Psoas muscle (tissue), 8 donors: ENCODE measurements around the gene CD79A. TPM values are rescaled to one million over a fixed set of nuclear protein-coding genes. Genes with fewer than 3 reads are reported as not detected.

Experiments
- ATAC-seq, 4 donors: fragments of 200-7000 bp; cut with Tn5 transposase; one replicate each; pipeline ENCODE4 v1.9.1; 2020; ENCODE audit warnings: moderate library complexity in 3 of 4, mild to moderate bottlenecking in 2 of 4
- DNase-seq, 2 donors: peaks; one replicate each; pipeline ENCODE4 v3.0.0-alpha.2; 2020
- H3K27ac ChIP-seq: fragments of 200-600 bp; one replicate; pipeline ENCODE4 v1.8.0; 2022
- H3K27me3 ChIP-seq, 3 donors: fragments of 200-600 bp in 1 of 3; one replicate each; pipeline versions ENCODE4 v1.6.1 to v1.8.0; 2013 to 2022; ENCODE audit warnings: low read length in 2 of 3, mild to moderate bottlenecking in 2 of 3, moderate library complexity in 1 of 3; ENCODE audit not compliant: insufficient read depth in 3 of 3
- H3K36me3 ChIP-seq, 2 donors: fragments of 200-600 bp in 1 of 2; one replicate each; pipeline versions ENCODE4 v1.6.1 to v1.8.0; 2013 to 2022; ENCODE audit warnings: low read depth in 1 of 2, mild to moderate bottlenecking in 1 of 2, moderate library complexity in 1 of 2; ENCODE audit not compliant: insufficient read depth in 1 of 2
- H3K4me1 ChIP-seq: fragments of 200-600 bp; one replicate; pipeline ENCODE4 v1.8.0; 2022
- H3K4me3 ChIP-seq: fragments of 200-600 bp; one replicate; pipeline ENCODE4 v1.8.0; 2022; ENCODE audit warnings: mild to moderate bottlenecking
- H3K9me3 ChIP-seq: fragments of 200-600 bp; one replicate; pipeline ENCODE4 v1.8.0; 2022
- WGBS, 3 donors: extraction: QIAGEN DNeasy Blood & Tissue Kit; methylation state at CpG; one replicate each; pipeline versions ENCODE4 v1.1.6 to v1.1.7; 2013; 5-methylcytosine and 5-hydroxymethylcytosine counted together
- intact Hi-C, 2 donors: fragments of 100-400 bp; cut with DNase I; formaldehyde crosslinking; loops; one replicate each; pipeline versions ENCODE4 v1.11.0 to v1.14.2; 2022
- polyA plus RNA-seq, 3 donors: library from polyadenylated mRNA; stranded (reverse); fragments of 200-250 nt; gene quantifications; one replicate each; pipeline ENCODE4 v1.2.3, GENCODE V29; 2013
- total RNA-seq, 4 donors: library from RNA; stranded (reverse); fragmentation: NEBNext Ultra II Directional in 2 of 4; extraction: Animal tissue kit (Norgen Biotek cat#: 25700) in 2 of 4; gene quantifications; one replicate each; pipeline versions ENCODE4 v1.2.1 to v1.2.4, GENCODE V29; 2021 to 2023
- TF ChIP-seq, protein P1 (sequence below): fragments of 200-600 bp; IDR thresholded peaks from one replicate; pipeline ENCODE4 v1.8.0; 2022; ENCODE audit warnings: antibody characterized with exemption
- donor health status: healthy with polysubstance abuse.
- donor health status: DM: no; HTN: no; CAD: no; lungs with moderate emphysema.
- donor health status: Bipolar disorder and iron deficiency.
- donor health status: healthy.
- donor health status: DM: yes; HTN: yes; CAD: no.
- donor health status: DM: no; HTN: no; CAD: no.
- donor health status: DM: no; HTN: no; CAD: no.
- donor health status: DM: yes; HTN: yes; CAD: no.

Gene CD79A
- total and polyA plus RNA-seq, 7 donors = 0.30 to 1.4 (median 0.87) TPM

- intact Hi-C loops = no loop called here
- no peaks in the 10 kb centered on the region for H3K27me3 ChIP-seq
- DNase-seq = no peak
- H3K27ac ChIP-seq = no peak overlapping the region
- no peaks in the 10 kb centered on the region for H3K4me1 ChIP-seq
- WGBS, 3 donors = 93 to 96% (median 95%) methylated on average over 17 of the region's 17 CpGs
- ATAC-seq = no peak
- H3K36me3 ChIP-seq = peaks cover 7 to 96% of the 10 kb centered on the region in 2 donors
- no peak overlapping the region for H3K4me3 ChIP-seq
- TF ChIP-seq, protein P1, sequence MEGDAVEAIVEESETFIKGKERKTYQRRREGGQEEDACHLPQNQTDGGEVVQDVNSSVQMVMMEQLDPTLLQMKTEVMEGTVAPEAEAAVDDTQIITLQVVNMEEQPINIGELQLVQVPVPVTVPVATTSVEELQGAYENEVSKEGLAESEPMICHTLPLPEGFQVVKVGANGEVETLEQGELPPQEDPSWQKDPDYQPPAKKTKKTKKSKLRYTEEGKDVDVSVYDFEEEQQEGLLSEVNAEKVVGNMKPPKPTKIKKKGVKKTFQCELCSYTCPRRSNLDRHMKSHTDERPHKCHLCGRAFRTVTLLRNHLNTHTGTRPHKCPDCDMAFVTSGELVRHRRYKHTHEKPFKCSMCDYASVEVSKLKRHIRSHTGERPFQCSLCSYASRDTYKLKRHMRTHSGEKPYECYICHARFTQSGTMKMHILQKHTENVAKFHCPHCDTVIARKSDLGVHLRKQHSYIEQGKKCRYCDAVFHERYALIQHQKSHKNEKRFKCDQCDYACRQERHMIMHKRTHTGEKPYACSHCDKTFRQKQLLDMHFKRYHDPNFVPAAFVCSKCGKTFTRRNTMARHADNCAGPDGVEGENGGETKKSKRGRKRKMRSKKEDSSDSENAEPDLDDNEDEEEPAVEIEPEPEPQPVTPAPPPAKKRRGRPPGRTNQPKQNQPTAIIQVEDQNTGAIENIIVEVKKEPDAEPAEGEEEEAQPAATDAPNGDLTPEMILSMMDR = no peak
- H3K9me3 ChIP-seq = no peaks in the 10 kb centered on the region
Measured at GRCh38 chr19:41902594-41902993, 25.5 kb downstream of the CD79A start.

- Histone ChIP-seq H3K27me3 (no peaks in the 10 kb centered on the region), H3K4me3 (no peak overlapping the region), H3K36me3 (peaks cover 5 to 89% of the 10 kb centered on the region in 2 donors), H3K27ac (no peak overlapping the region), H3K4me1 (no peaks in the 10 kb centered on the region), H3K9me3 (no peaks in the 10 kb centered on the region)
- intact Hi-C loops = no loop called here
- ATAC-seq = no peak
- no peak for DNase-seq
- TF ChIP-seq, protein P1 = no peak
- WGBS, 3 donors = 74 to 80% (median 79%) methylated on average over 19 of the region's 19 CpGs
Measured at GRCh38 chr19:41903193-41903953, 26.3 kb downstream of the CD79A start.

GRCh38 chr19:41904118-41904870 is 27.2 kb downstream of the CD79A start:
- no peaks in the 10 kb centered on the region for H3K4me1 ChIP-seq
- DNase-seq = no peak
- 86 to 88% (median 87%) methylated on average over 30 of the region's 30 CpGs for WGBS, 3 donors
- TF ChIP-seq, protein P1 = no peak
- peaks cover 0 to 1% (median 0%) of the 10 kb centered on the region in 3 donors for H3K27me3 ChIP-seq
- H3K9me3 ChIP-seq = no peaks in the 10 kb centered on the region
- no peak overlapping the region for H3K27ac ChIP-seq
- ATAC-seq = no peak
- H3K4me3 ChIP-seq = no peak overlapping the region
- peaks cover 4 to 80% of the 10 kb centered on the region in 2 donors for H3K36me3 ChIP-seq
- intact Hi-C loops = no loop called here

- no peak overlapping the region for H3K27ac ChIP-seq
- TF ChIP-seq, protein P1 = no peak
- no peak overlapping the region for H3K4me3 ChIP-seq
- H3K36me3 ChIP-seq = peaks cover 4 to 69% of the 10 kb centered on the region in 2 donors
- no peak for ATAC-seq
- no peaks in the 10 kb centered on the region for H3K9me3 ChIP-seq
- WGBS, 3 donors = 84 to 90% (median 86%) methylated on average over 22 to 24 of the region's 24 CpGs
- no peak for DNase-seq
- H3K4me1 ChIP-seq = no peaks in the 10 kb centered on the region
- intact Hi-C loops = no loop called here
- peaks cover 0 to 1% (median 0%) of the 10 kb centered on the region in 3 donors for H3K27me3 ChIP-seq
Measured at GRCh38 chr19:41905273-41906002, 28.4 kb downstream of the CD79A start.
